ENCODE measurements around the gene EHBP1L1.

The EHBP1L1 gene

DNA sequence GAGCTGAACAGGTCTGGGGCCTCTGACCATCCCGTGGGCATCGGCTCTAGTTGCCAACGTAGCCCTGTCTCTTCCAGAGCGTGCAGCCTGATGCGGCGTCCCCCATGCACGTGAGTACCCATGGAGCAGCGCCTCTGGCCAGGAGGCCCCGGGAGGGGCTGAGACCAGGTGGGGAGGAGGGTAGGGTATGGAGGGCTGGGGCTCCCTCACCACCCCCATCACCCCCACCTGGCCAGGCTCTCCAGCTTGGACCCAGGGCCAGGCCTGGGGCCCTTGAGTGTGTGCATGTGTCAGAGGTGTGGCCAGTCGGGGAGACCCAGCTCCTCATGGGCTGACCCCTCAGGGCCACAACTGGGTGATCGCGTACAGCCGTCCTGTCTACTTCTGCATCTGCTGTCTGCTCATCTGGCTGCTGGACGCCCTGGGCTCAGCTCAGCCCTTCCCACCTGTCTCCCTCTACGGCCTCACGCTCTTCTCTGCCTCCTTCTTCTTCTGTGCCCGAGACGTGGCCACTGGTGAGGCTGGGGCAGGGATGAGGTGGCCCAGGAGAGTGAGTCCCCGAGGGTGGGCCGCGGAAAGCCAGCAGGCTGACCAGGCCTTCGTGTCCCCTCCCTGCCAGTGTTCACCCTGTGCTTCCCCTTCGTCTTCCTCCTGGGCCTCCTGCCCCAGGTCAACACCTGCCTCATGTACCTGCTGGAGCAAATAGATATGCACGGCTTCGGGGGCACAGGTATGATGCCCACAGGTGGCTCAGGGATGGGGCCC is 48.2 kb downstream of the EHBP1L1 start:
- DNase-seq (ENCODE audit: low read depth) = no peak
- no peak overlapping the region for H3K4me3 ChIP-seq (ENCODE audit: low read depth, low read length)
- TF ChIP-seq, protein P1, sequence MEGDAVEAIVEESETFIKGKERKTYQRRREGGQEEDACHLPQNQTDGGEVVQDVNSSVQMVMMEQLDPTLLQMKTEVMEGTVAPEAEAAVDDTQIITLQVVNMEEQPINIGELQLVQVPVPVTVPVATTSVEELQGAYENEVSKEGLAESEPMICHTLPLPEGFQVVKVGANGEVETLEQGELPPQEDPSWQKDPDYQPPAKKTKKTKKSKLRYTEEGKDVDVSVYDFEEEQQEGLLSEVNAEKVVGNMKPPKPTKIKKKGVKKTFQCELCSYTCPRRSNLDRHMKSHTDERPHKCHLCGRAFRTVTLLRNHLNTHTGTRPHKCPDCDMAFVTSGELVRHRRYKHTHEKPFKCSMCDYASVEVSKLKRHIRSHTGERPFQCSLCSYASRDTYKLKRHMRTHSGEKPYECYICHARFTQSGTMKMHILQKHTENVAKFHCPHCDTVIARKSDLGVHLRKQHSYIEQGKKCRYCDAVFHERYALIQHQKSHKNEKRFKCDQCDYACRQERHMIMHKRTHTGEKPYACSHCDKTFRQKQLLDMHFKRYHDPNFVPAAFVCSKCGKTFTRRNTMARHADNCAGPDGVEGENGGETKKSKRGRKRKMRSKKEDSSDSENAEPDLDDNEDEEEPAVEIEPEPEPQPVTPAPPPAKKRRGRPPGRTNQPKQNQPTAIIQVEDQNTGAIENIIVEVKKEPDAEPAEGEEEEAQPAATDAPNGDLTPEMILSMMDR (IDR thresholded peaks at IDR 0.05; ENCODE audit: low read depth, low read length, missing control alignments) = no peak

DNA sequence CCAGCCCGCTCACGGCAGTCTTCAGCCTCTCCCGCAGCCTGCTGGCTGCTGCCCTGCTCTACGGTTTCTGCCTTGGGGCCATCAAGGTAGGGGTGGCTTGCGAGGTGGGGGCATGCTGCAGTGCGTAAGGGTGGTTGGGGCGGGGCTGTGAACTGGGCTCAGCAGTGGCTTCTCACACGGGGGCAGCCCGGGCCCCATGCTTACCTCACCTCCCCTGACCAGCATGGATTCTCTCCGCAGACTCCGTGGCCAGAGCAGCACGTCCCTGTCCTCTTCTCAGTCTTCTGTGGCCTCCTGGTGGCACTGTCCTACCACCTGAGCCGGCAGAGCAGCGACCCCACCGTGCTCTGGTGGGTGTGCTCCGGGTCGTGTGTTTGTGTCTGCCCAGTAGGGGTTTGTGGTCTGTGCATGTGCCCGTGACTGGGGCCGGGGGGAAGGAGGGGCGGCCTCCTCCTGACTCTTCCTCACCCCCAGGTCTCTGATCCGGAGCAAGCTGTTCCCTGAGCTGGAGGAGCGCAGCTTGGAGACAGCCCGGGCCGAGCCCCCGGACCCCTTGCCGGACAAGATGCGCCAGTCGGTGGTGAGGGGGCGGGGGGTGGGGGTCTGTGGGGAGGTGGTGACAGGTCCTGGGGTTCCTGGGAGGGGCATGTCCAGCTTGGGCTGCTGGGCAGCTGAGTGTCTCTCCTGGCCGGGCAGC is 49.2 kb downstream of the EHBP1L1 start:
- TF ChIP-seq, protein P1 (IDR thresholded peaks at IDR 0.05; ENCODE audit: low read depth, low read length, missing control alignments) = no peak
- H3K4me3 ChIP-seq (ENCODE audit: low read depth, low read length) = no peak overlapping the region
- no peak for DNase-seq (ENCODE audit: low read depth)

DNA sequence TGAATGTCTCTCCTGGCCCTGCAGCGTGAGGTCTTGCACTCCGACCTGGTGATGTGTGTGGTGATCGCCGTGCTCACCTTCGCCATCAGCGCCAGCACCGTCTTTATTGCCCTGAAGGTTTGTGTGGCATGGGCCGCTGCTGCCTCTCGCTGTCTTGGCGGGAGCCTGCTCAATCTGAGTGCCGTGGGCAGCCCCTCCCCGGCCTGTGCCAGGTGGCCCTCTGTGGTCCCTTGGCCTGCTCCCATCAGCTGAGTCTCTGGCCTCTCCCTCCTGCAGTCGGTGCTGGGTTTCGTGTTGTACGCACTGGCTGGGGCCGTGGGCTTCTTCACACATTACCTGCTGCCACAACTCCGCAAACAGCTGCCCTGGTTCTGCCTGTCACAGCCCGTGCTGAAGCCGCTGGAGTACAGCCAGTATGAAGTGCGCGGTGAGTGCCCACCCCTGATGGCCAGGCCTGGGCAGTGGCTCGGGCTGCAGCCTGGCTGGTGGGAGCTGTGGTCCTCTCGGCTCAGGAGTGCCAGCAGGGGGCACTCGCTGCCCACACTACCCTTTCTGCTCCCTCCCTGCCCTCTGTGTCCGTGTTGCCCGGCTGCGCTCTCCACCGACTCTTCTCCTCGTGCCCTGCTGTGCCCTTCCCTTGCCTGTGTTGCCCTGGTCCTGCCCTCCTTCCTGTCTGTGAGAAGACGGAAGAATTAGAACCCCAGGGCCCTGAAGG is 49.9 kb downstream of the EHBP1L1 start:
- TF ChIP-seq, protein P1 (IDR thresholded peaks at IDR 0.05; ENCODE audit: low read depth, low read length, missing control alignments) = peak; percentile 83
- no peak overlapping the region for H3K4me3 ChIP-seq (ENCODE audit: low read depth, low read length)
- DNase-seq (ENCODE audit: low read depth) = no peak

DNA sequence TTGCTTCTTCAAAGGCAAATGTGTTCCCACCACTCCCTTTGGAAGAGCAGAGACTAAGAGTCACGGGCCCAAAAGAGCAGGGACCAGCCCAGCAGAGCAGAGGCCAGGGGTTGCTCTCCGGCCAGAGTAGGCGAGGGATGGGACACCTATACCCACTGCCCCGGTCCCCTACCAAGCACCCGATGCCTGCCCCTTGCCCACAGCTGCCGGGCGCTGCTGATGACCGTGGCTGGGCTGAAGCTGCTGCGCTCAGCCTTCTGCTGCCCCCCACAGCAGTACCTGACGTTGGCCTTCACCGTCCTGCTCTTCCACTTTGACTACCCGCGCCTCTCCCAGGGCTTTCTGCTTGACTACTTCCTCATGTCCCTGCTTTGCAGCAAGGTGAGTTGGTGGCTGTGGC is 51.3 kb downstream of the EHBP1L1 start:
- TF ChIP-seq, protein P1 (IDR thresholded peaks at IDR 0.05; ENCODE audit: low read depth, low read length, missing control alignments) = no peak
- DNase-seq (ENCODE audit: low read depth) = no peak
- no peak overlapping the region for H3K4me3 ChIP-seq (ENCODE audit: low read depth, low read length)

- DNase-seq (ENCODE audit: low read depth) = no peak
- TF ChIP-seq, protein P1 (IDR thresholded peaks at IDR 0.05; ENCODE audit: low read depth, low read length, missing control alignments) = no peak
- H3K4me3 ChIP-seq (ENCODE audit: low read depth, low read length) = no peak overlapping the region
These were observed 53.7 kb downstream of the EHBP1L1 start for GRCh38 chr11:65629579-65629978.

GRCh38 chr11:65630215-65630614 is 54.4 kb downstream of the EHBP1L1 start:
- TF ChIP-seq, protein P1 (IDR thresholded peaks at IDR 0.05; ENCODE audit: low read depth, low read length, missing control alignments) = no peak
- H3K4me3 ChIP-seq (ENCODE audit: low read depth, low read length) = no peak overlapping the region
- DNase-seq (ENCODE audit: low read depth) = no peak

Measured in GM12864 (cell line).